Measurements from ENCODE around the gene PLEKHH1. TPM values are rescaled to one million over a fixed set of nuclear protein-coding genes. Genes with fewer than 3 reads are reported as not detected.
A peak's percentile ranks its signal among the peaks of the same experiment; 100 is the strongest.

Gene PLEKHH1
- total and polyA plus RNA-seq, 2 experiments from 2014 or later = 14.7 to 33.9 TPM

DNA sequence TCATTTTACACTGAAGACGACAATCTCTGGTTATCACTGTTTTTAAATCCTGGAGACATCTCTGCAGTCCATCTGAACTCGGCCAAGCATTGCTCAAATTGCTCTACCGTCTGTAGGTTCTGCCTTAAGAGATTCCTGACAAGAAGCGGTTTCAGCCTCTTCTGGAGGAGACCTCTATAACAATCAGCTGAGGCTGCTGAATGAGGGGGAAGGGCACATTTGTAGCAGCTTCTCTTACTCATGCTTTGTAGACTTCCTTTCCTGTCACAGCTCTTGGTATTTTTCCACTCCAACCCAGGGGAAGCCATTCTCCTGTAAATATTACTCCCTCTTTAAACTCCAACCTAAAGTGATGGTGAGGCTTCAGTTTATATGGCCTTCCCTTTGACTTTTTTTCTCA is 89.6 kb downstream of the PLEKHH1 start:
- Histone ChIP-seq H4K20me1 (replicated peaks; ENCODE audit: insufficient read depth) (no peaks in the 10 kb centered on the region), H2AFZ (no peak overlapping the region), H3K27me3 (ENCODE audit: insufficient read depth) (peaks cover 11% of the 10 kb centered on the region), H3K27ac (ENCODE audit: low read depth) (no peak overlapping the region), H3K4me3 (no peak overlapping the region), H3F3A (replicated peaks; ENCODE audit: low read depth) (no peaks in the 10 kb centered on the region), H3K79me2 (replicated peaks; ENCODE audit: insufficient read depth) (no peaks in the 10 kb centered on the region), H3K4me1 (ENCODE audit: insufficient read depth) (peaks cover 14% of the 10 kb centered on the region), H3K4me2 (peak overlapping the region; percentile 47), H3K9me2 (ENCODE audit: insufficient read depth) (no peaks in the 10 kb centered on the region), H3K36me3 (ENCODE audit: insufficient read depth) (peaks cover 5% of the 10 kb centered on the region; the same call in 1 of the 2 replicates)
- H3K36me3 Mint-ChIP-seq (ENCODE audit: low read depth) = peaks cover 23% of the 10 kb centered on the region
- peaks cover 26% of the 10 kb centered on the region for H3K4me1 Mint-ChIP-seq
- DNase-seq (ENCODE audit: low spot score) (peak; percentile 77), ATAC-seq (no peak)
- peaks cover 13% of the 10 kb centered on the region for H3K27me3 Mint-ChIP-seq (ENCODE audit: insufficient read depth, low read depth, poor library complexity)
- H3K4me3 Mint-ChIP-seq = no peak overlapping the region; the same call in 2 of the 3 replicates
- H3K9me3 Mint-ChIP-seq = no peaks in the 10 kb centered on the region
- TF ChIP-seq JUNB (IDR thresholded peaks at IDR 0.05; ENCODE audit: unreplicated experiment) (no peak), POLR2AphosphoS5 (IDR thresholded peaks at IDR 0.05; ENCODE audit: low read depth) (no peak), ZNF114 (CRISPR knock-in tag; IDR thresholded peaks at IDR 0.05) (no peak), ZNF331 (CRISPR knock-in tag; IDR thresholded peaks at IDR 0.05; ENCODE audit: low read depth) (no peak), STAT1 (IDR thresholded peaks at IDR 0.05; ENCODE audit: unreplicated experiment) (no peak), EZH2phosphoT487 (IDR thresholded peaks at IDR 0.05; ENCODE audit: unreplicated experiment) (no peak)
- TF ChIP-seq, protein P1, sequence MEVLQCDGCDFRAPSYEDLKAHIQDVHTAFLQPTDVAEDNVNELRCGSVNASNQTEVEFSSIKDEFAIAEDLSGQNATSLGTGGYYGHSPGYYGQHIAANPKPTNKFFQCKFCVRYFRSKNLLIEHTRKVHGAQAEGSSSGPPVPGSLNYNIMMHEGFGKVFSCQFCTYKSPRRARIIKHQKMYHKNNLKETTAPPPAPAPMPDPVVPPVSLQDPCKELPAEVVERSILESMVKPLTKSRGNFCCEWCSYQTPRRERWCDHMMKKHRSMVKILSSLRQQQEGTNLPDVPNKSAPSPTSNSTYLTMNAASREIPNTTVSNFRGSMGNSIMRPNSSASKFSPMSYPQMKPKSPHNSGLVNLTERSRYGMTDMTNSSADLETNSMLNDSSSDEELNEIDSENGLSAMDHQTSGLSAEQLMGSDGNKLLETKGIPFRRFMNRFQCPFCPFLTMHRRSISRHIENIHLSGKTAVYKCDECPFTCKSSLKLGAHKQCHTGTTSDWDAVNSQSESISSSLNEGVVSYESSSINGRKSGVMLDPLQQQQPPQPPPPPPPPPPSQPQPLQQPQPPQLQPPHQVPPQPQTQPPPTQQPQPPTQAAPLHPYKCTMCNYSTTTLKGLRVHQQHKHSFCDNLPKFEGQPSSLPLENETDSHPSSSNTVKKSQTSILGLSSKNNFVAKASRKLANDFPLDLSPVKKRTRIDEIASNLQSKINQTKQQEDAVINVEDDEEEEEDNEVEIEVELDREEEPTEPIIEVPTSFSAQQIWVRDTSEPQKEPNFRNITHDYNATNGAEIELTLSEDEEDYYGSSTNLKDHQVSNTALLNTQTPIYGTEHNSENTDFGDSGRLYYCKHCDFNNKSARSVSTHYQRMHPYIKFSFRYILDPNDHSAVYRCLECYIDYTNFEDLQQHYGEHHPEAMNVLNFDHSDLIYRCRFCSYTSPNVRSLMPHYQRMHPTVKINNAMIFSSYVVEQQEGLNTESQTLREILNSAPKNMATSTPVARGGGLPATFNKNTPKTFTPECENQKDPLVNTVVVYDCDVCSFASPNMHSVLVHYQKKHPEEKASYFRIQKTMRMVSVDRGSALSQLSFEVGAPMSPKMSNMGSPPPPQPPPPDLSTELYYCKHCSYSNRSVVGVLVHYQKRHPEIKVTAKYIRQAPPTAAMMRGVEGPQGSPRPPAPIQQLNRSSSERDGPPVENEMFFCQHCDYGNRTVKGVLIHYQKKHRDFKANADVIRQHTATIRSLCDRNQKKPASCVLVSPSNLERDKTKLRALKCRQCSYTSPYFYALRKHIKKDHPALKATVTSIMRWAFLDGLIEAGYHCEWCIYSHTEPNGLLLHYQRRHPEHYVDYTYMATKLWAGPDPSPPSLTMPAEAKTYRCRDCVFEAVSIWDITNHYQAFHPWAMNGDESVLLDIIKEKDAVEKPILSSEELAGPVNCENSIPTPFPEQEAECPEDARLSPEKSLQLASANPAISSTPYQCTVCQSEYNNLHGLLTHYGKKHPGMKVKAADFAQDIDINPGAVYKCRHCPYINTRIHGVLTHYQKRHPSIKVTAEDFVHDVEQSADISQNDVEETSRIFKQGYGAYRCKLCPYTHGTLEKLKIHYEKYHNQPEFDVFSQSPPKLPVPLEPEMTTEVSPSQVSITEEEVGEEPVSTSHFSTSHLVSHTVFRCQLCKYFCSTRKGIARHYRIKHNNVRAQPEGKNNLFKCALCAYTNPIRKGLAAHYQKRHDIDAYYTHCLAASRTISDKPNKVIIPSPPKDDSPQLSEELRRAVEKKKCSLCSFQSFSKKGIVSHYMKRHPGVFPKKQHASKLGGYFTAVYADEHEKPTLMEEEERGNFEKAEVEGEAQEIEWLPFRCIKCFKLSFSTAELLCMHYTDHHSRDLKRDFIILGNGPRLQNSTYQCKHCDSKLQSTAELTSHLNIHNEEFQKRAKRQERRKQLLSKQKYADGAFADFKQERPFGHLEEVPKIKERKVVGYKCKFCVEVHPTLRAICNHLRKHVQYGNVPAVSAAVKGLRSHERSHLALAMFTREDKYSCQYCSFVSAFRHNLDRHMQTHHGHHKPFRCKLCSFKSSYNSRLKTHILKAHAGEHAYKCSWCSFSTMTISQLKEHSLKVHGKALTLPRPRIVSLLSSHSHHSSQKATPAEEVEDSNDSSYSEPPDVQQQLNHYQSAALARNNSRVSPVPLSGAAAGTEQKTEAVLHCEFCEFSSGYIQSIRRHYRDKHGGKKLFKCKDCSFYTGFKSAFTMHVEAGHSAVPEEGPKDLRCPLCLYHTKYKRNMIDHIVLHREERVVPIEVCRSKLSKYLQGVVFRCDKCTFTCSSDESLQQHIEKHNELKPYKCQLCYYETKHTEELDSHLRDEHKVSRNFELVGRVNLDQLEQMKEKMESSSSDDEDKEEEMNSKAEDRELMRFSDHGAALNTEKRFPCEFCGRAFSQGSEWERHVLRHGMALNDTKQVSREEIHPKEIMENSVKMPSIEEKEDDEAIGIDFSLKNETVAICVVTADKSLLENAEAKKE (CRISPR knock-in tag; IDR thresholded peaks at IDR 0.05) = no peak
- TF ChIP-seq, protein P2, sequence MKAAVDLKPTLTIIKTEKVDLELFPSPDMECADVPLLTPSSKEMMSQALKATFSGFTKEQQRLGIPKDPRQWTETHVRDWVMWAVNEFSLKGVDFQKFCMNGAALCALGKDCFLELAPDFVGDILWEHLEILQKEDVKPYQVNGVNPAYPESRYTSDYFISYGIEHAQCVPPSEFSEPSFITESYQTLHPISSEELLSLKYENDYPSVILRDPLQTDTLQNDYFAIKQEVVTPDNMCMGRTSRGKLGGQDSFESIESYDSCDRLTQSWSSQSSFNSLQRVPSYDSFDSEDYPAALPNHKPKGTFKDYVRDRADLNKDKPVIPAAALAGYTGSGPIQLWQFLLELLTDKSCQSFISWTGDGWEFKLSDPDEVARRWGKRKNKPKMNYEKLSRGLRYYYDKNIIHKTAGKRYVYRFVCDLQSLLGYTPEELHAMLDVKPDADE (IDR thresholded peaks at IDR 0.05) = no peak
- TF ChIP-seq, protein P3, sequence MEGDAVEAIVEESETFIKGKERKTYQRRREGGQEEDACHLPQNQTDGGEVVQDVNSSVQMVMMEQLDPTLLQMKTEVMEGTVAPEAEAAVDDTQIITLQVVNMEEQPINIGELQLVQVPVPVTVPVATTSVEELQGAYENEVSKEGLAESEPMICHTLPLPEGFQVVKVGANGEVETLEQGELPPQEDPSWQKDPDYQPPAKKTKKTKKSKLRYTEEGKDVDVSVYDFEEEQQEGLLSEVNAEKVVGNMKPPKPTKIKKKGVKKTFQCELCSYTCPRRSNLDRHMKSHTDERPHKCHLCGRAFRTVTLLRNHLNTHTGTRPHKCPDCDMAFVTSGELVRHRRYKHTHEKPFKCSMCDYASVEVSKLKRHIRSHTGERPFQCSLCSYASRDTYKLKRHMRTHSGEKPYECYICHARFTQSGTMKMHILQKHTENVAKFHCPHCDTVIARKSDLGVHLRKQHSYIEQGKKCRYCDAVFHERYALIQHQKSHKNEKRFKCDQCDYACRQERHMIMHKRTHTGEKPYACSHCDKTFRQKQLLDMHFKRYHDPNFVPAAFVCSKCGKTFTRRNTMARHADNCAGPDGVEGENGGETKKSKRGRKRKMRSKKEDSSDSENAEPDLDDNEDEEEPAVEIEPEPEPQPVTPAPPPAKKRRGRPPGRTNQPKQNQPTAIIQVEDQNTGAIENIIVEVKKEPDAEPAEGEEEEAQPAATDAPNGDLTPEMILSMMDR (conservative IDR thresholded peaks at IDR 0.05; ENCODE audit: low read depth in 2 of 2) = no peak
- peak overlapping the region; percentile 81 for H3K27ac Mint-ChIP-seq

All from GM23338 (cell line).